ENCODE measurements around the gene HIVEP3.

Gene HIVEP3

DNA sequence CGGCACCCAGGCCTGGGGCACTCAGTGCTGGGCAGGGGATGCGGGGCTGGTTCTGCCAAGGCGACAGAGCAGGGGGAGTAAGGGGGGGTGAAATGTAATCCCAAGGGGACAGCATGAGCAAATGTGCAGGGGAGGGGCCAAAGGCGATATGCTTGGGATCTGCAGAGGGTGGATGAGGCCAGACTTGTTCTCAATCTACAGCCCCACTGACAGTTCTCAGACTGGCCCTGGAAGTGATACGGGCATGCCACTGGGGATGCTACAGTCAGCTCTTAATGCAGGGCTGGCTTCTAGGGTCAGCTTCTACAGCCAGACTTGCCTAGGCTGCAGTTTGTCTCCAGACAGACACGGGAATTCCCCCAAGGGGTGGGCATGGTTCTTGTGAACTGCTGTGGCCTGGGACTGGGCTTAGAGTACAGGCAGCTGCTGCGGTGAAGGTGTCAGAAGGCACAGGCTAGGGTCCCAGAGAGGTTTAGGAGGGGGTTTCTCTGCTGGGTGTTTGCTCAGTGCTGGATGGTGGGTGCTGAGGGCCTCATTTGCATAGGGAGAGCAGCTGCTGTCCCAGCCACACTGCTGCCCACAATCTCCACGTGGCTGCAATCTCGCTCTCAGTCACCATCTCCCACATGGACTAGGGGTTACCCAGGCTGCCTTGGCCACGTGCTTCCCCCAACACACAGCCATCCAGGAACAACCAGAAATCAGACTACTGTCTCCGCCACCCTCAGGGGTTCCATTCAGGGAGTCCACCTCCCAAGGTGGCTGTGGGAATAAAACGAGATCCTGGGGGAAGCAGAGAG lies 190.1 kb downstream of the HIVEP3 start:
- H3K36me3 ChIP-seq (ENCODE audit: insufficient read depth, low read length) = no peaks in the 10 kb centered on the region
- no peak overlapping the region for H3K4me3 ChIP-seq (ENCODE audit: low read depth in 1 of 2, low read length in 2 of 2)
- H3K27ac ChIP-seq (ENCODE audit: low read depth, low read length) = no peak overlapping the region
- H3K9me3 ChIP-seq (ENCODE audit: low read length) = no peaks in the 10 kb centered on the region
- H3K27me3 ChIP-seq (ENCODE audit: control insufficient read depth in 1 of 2, insufficient read depth in 2 of 2, low read length in 2 of 2) = no peaks in the 10 kb centered on the region
- H3K9ac ChIP-seq (ENCODE audit: low read length) = no peak overlapping the region
- peaks cover 5% of the 10 kb centered on the region for H3K4me1 ChIP-seq (ENCODE audit: insufficient read depth, low read length)

DNA sequence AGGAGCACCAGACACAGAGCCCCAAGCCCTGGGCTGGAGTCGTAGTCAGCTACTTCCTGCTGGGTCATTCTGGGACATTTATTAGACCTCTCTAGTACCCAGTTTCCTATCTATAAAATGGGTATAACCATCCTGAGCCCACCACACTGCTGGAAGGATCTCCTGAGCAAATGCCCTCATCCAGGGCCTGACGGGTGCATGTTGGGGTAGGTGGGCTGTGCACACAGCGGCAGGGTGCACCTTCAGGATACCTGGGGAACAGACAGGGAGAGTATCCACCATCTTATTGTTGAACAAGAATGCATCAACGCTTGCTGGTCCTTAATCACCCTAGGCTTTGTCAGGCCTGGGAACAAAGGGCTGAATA lies 191.0 kb downstream of the HIVEP3 start:
- Histone ChIP-seq H3K27me3 (ENCODE audit: control insufficient read depth in 1 of 2, insufficient read depth in 2 of 2, low read length in 2 of 2) (no peaks in the 10 kb centered on the region), H3K36me3 (ENCODE audit: insufficient read depth, low read length) (no peaks in the 10 kb centered on the region), H3K9ac (ENCODE audit: low read length) (no peak overlapping the region), H3K27ac (ENCODE audit: low read depth, low read length) (no peak overlapping the region), H3K9me3 (ENCODE audit: low read length) (no peaks in the 10 kb centered on the region), H3K4me1 (ENCODE audit: insufficient read depth, low read length) (peaks cover 5% of the 10 kb centered on the region), H3K4me3 (ENCODE audit: low read depth in 1 of 2, low read length in 2 of 2) (no peak overlapping the region)

DNA sequence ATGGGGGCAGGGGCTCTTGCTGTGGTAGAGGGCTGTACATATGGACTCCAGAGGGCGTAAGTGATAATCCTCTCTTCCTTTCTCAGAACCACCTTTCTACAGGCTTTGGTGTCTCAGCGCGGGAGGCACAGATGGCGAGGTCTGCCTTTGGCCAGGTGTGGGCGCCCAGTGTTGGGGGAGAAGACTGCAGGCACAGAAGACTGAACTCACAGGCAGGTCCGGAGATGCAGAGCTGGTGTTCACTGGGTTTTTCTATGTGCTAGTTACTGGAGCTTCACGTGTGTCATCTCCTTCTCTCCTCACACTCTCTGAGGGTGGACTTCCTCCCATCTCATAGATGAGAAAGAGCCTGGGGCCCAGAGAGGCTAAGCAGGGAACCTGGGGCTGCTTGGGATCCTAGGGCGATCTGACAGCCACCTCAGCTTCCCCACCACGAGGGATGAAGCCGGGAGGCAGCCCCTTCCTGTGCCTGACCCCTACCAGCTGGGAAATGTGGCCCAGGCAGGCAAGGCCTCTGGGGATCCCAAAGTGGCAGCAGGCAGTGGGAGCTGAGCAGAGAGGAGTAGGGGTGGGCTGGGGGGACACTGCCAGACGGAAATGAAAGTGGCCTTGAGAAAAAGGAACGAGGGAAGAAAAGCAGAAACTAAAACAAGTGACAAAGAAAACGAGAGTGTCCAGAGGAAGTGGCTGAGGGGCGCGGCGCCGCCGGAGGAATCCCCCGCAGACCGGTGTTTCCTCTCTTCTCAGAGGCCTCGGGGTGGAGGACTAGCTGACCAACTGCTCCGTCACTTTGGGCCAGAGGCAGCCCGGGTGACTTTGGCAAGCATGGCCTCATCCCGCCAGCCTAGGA lies 191.6 kb downstream of the HIVEP3 start:
- Histone ChIP-seq H3K27me3 (ENCODE audit: control insufficient read depth in 1 of 2, insufficient read depth in 2 of 2, low read length in 2 of 2) (no peaks in the 10 kb centered on the region), H3K4me3 (ENCODE audit: low read depth in 1 of 2, low read length in 2 of 2) (no peak overlapping the region), H3K27ac (ENCODE audit: low read depth, low read length) (no peak overlapping the region), H3K9me3 (ENCODE audit: low read length) (no peaks in the 10 kb centered on the region), H3K4me1 (ENCODE audit: insufficient read depth, low read length) (peaks cover 5% of the 10 kb centered on the region), H3K36me3 (ENCODE audit: insufficient read depth, low read length) (no peaks in the 10 kb centered on the region), H3K9ac (ENCODE audit: low read length) (no peak overlapping the region)

DNA sequence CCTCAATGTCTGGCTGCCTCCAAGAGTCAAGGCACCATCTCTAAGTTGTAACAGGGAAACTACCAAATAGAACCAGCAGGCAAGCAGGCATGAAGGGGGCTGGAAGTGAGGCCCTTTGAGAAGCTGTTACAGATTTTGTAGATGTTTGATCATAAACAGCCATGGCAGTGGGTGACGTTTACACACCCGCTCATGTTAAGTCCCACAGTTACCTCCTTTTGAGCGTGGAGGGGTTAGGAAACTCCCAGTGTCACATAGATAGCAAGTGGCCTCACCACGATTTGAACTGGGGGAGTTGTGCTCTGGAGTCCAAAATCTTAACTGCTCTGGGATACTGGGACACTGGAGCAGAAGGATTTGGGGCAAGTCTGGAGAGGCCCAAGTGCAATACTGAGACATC lies 192.4 kb downstream of the HIVEP3 start:
- H3K27ac ChIP-seq (ENCODE audit: low read depth, low read length) = no peak overlapping the region
- no peak overlapping the region for H3K9ac ChIP-seq (ENCODE audit: low read length)
- H3K4me3 ChIP-seq (ENCODE audit: low read depth in 1 of 2, low read length in 2 of 2) = no peak overlapping the region
- H3K36me3 ChIP-seq (ENCODE audit: insufficient read depth, low read length) = no peaks in the 10 kb centered on the region
- no peaks in the 10 kb centered on the region for H3K9me3 ChIP-seq (ENCODE audit: low read length)
- no peaks in the 10 kb centered on the region for H3K27me3 ChIP-seq (ENCODE audit: control insufficient read depth in 1 of 2, insufficient read depth in 2 of 2, low read length in 2 of 2)
- H3K4me1 ChIP-seq (ENCODE audit: insufficient read depth, low read length) = peaks cover 5% of the 10 kb centered on the region

DNA sequence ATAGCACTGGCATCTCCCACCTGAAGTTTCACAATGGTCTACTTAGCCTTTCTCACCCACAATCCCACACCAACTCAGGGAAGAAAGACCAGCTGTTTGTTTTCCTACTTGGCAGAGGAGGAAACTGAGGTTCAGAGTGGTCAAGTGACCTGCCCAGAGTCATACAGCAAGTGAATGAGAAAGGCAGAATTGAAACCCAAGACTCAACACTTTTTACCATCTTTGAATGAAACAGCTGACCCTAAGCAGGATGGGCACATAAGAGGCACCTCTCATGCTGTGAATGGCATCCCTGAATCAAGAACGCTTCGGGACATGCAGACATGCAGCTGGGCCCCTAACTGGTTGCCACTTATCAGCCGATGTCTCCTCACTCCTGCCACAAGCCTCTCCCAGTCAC lies 193.8 kb downstream of the HIVEP3 start:
- no peaks in the 10 kb centered on the region for H3K27me3 ChIP-seq (ENCODE audit: control insufficient read depth in 1 of 2, insufficient read depth in 2 of 2, low read length in 2 of 2)
- no peak overlapping the region for H3K4me3 ChIP-seq (ENCODE audit: low read depth in 1 of 2, low read length in 2 of 2)
- no peaks in the 10 kb centered on the region for H3K36me3 ChIP-seq (ENCODE audit: insufficient read depth, low read length)
- no peaks in the 10 kb centered on the region for H3K9me3 ChIP-seq (ENCODE audit: low read length)
- no peak overlapping the region for H3K9ac ChIP-seq (ENCODE audit: low read length)
- peaks cover 5% of the 10 kb centered on the region for H3K4me1 ChIP-seq (ENCODE audit: insufficient read depth, low read length)
- H3K27ac ChIP-seq (ENCODE audit: low read depth, low read length) = no peak overlapping the region

DNA sequence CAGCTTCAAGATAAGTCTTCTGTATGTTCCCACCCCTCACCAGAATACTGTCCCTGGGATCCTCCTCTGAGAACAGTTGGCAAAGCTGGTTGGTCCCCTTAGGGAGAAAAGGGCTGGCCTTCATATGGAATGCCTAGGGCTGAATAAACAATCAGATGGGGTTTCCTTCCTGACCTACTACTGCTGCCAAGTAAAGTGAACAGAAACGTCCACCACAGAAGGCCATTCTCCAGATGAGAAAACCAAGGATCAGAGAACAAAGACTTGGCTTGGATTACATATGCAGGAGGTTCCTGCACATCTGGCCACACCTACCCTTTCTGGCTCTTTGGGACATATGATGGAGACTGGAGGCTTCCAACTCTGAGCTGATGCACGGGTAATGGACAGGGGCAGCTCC lies 194.5 kb downstream of the HIVEP3 start:
- no peak overlapping the region for H3K27ac ChIP-seq (ENCODE audit: low read depth, low read length)
- no peak overlapping the region for H3K4me3 ChIP-seq (ENCODE audit: low read depth in 1 of 2, low read length in 2 of 2)
- H3K36me3 ChIP-seq (ENCODE audit: insufficient read depth, low read length) = no peaks in the 10 kb centered on the region
- H3K4me1 ChIP-seq (ENCODE audit: insufficient read depth, low read length) = peaks cover 5% of the 10 kb centered on the region
- no peaks in the 10 kb centered on the region for H3K9me3 ChIP-seq (ENCODE audit: low read length)
- no peaks in the 10 kb centered on the region for H3K27me3 ChIP-seq (ENCODE audit: control insufficient read depth in 1 of 2, insufficient read depth in 2 of 2, low read length in 2 of 2)
- no peak overlapping the region for H3K9ac ChIP-seq (ENCODE audit: low read length)

- no peaks in the 10 kb centered on the region for H3K27me3 ChIP-seq (ENCODE audit: control insufficient read depth in 1 of 2, insufficient read depth in 2 of 2, low read length in 2 of 2)
- H3K4me3 ChIP-seq (ENCODE audit: low read depth in 1 of 2, low read length in 2 of 2) = no peak overlapping the region
- H3K4me1 ChIP-seq (ENCODE audit: insufficient read depth, low read length) = peaks cover 5% of the 10 kb centered on the region
- no peak overlapping the region for H3K9ac ChIP-seq (ENCODE audit: low read length)
- H3K9me3 ChIP-seq (ENCODE audit: low read length) = no peaks in the 10 kb centered on the region
- no peak overlapping the region for H3K27ac ChIP-seq (ENCODE audit: low read depth, low read length)
- H3K36me3 ChIP-seq (ENCODE audit: insufficient read depth, low read length) = no peaks in the 10 kb centered on the region
These were observed 194.9 kb downstream of the HIVEP3 start for GRCh38 chr1:41723786-41724185.

- H3K27me3 ChIP-seq (ENCODE audit: control insufficient read depth in 1 of 2, insufficient read depth in 2 of 2, low read length in 2 of 2) = no peaks in the 10 kb centered on the region
- H3K4me1 ChIP-seq (ENCODE audit: insufficient read depth, low read length) = peaks cover 5% of the 10 kb centered on the region
- no peaks in the 10 kb centered on the region for H3K36me3 ChIP-seq (ENCODE audit: insufficient read depth, low read length)
- H3K27ac ChIP-seq (ENCODE audit: low read depth, low read length) = no peak overlapping the region
- H3K9me3 ChIP-seq (ENCODE audit: low read length) = no peaks in the 10 kb centered on the region
- H3K9ac ChIP-seq (ENCODE audit: low read length) = no peak overlapping the region
- H3K4me3 ChIP-seq (ENCODE audit: low read depth in 1 of 2, low read length in 2 of 2) = no peak overlapping the region
These were observed 196.5 kb downstream of the HIVEP3 start for GRCh38 chr1:41722184-41722583.

GRCh38 chr1:41720861-41721410 lies 197.8 kb downstream of the HIVEP3 start:
- Histone ChIP-seq H3K4me3 (ENCODE audit: low read depth in 1 of 2, low read length in 2 of 2) (no peak overlapping the region), H3K9me3 (ENCODE audit: low read length) (no peaks in the 10 kb centered on the region), H3K4me1 (ENCODE audit: insufficient read depth, low read length) (peaks cover 5% of the 10 kb centered on the region), H3K27ac (ENCODE audit: low read depth, low read length) (no peak overlapping the region), H3K9ac (ENCODE audit: low read length) (no peak overlapping the region), H3K36me3 (ENCODE audit: insufficient read depth, low read length) (no peaks in the 10 kb centered on the region), H3K27me3 (ENCODE audit: control insufficient read depth in 1 of 2, insufficient read depth in 2 of 2, low read length in 2 of 2) (no peaks in the 10 kb centered on the region)

GRCh38 chr1:41719590-41719989 lies 199.1 kb downstream of the HIVEP3 start:
- H3K27me3 ChIP-seq (ENCODE audit: control insufficient read depth in 1 of 2, insufficient read depth in 2 of 2, low read length in 2 of 2) = no peaks in the 10 kb centered on the region
- H3K36me3 ChIP-seq (ENCODE audit: insufficient read depth, low read length) = no peaks in the 10 kb centered on the region
- no peaks in the 10 kb centered on the region for H3K9me3 ChIP-seq (ENCODE audit: low read length)
- no peak overlapping the region for H3K9ac ChIP-seq (ENCODE audit: low read length)
- H3K4me1 ChIP-seq (ENCODE audit: insufficient read depth, low read length) = peaks cover 5% of the 10 kb centered on the region
- H3K27ac ChIP-seq (ENCODE audit: low read depth, low read length) = no peak overlapping the region
- H3K4me3 ChIP-seq (ENCODE audit: low read depth in 1 of 2, low read length in 2 of 2) = no peak overlapping the region

- no peak overlapping the region for H3K4me3 ChIP-seq (ENCODE audit: low read depth in 1 of 2, low read length in 2 of 2)
- no peak overlapping the region for H3K9ac ChIP-seq (ENCODE audit: low read length)
- no peaks in the 10 kb centered on the region for H3K36me3 ChIP-seq (ENCODE audit: insufficient read depth, low read length)
- H3K27me3 ChIP-seq (ENCODE audit: control insufficient read depth in 1 of 2, insufficient read depth in 2 of 2, low read length in 2 of 2) = no peaks in the 10 kb centered on the region
- H3K27ac ChIP-seq (ENCODE audit: low read depth, low read length) = no peak overlapping the region
- H3K9me3 ChIP-seq (ENCODE audit: low read length) = no peaks in the 10 kb centered on the region
- peaks cover under 1% of the 10 kb centered on the region for H3K4me1 ChIP-seq (ENCODE audit: insufficient read depth, low read length)
These were observed 199.6 kb downstream of the HIVEP3 start for GRCh38 chr1:41719128-41719527.
